NCI-H510A treated with DMSO at 0.1 percent for 48 hours (cell line): ENCODE measurements around the gene TMEM242.

Experiments used
- DNase-seq: peaks from one replicate; lab custom pipeline; 2025; lab: John Stamatoyannopoulos, UW

The TMEM242 gene

DNA sequence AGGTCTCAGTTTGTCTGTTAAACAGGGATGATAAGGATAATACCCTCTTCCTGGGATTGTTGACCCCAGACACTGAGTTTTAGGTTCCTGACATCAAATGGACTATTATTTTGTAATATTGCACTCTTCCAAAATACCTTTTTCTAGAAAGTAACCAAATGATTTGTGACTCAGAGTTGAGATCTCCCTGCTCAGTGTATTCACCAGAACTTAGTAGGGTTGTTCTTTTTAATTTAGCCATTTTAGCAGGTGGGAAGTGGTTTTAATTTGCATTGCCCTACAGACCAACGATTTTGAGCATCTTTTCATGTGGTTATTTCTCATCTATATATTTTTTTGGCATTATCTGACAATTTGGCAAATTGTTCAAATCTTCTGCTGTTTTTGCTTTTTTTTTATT lies 75.1 kb downstream of the TMEM242 start:
- DNase-seq: no peak

DNA sequence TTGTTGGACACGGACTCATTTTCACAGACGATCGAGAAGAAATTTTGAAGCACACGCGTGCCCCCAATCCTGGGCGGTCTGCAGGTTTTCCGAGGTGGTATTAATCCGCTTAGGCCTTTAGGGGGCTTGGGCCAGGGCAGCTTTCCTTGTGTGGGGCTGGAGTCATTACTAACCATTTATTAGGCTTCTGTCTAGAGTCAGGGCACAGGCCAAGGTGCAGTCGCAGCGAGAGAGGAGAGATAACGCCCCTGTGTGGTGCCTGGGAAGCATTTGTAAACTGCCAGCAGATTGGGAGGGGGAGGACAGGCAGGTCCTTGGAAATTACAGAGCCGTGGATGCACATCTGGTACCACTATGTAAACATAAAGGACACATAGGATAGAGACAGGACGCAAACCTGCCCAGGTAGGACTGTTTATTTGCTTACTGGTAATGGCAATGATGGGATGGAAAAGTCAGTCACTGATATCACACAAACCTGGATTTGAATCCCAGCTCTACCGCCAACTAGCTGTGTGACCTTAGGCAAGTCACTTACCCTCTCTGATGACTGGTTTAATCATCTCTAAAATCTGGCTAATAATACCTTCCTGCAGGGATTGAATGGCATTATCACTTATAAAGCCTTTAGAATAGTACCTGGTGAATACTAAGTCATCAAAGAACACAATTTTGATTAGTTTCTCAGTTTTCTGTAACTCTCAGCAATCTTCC lies 76.4 kb downstream of the TMEM242 start:
- DNase-seq: peak; percentile 52

DNA sequence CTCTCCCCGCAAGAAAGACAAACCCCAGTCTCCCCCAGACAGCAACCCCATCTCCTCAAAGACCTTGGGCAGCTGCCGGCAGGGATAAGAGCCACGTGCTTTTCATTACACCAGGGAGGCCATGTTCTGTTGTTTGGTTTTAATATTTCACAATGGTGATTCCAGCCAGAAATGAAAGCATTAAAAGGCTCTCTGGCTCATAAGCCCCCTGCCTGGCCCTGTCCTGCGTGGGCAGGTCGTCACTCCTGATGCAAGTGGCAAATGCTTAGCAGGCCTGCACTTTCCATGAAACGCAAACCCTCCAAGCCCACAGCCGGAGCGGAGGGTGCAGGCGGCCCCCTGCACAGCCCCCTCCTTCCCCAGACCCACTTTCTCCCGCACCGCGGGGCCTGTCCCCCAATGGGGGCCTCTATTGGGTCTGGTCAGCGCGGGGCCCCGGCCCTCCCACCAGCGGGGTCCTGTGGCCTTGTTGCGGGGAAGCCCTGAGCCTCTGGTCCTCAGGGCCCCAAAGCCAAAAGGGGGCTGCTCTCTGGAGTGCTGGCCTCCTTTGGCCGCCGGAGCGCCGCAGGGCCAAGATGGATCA lies 77.2 kb downstream of the TMEM242 start:
- no peak for DNase-seq

DNA sequence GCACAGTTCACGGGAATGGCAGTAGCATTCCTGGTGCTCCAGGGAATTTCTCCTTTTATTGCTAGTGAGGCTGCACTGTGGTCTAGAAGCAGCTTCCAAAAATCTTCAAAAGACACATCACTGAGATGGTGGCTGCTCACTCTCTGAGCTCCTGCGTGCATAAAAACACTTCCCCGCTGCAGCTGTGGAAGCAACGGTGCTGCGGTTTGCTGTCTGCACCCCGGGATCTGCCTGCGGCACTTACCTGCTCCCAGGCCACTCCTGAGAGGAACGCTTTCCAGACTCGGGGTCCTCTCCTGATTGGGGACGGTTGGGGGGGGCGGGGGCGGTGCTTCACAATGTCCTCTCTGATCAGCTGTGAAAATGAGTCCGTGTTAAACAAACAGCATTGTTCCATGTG lies 77.9 kb downstream of the TMEM242 start:
- DNase-seq: no peak

DNA sequence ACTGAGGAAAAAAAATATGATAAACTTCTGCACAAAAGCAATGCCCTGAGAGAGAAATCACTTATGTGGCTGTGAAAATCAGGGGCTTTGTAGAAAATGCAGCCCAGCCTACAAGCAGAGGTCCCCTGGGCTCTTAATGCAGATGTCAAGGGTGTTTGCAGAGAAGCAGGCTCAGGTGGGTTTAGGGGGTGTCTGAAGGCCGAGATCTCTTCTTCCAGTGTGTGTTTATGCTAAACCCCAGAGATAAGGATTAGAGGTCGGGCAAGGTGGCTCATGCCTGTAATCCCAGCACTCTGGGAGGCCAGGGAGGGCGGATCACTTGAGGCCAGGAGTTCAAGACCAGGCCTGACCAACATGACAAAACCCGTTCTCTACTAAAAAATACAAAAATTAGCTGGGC lies 78.5 kb downstream of the TMEM242 start:
- DNase-seq: no peak

DNA sequence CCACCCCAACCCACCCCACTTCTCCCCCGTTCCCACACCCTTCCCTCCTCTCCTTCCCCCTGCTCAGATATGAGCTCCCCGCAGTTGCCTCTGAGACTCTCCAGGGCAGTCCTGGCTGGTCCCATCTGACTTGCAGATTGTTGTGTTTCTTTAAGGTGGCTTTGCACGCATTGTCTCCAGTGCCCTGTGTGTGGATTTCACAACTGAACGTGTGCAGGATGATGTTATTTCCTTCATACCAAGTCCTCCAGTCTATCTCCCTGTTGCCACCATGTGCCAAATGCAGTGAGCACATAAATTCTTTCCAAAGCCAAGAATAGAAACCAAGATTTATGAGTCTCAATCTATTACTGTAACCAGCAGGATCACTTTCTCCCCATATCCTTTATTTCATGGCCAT lies 79.1 kb downstream of the TMEM242 start:
- no peak for DNase-seq

DNA sequence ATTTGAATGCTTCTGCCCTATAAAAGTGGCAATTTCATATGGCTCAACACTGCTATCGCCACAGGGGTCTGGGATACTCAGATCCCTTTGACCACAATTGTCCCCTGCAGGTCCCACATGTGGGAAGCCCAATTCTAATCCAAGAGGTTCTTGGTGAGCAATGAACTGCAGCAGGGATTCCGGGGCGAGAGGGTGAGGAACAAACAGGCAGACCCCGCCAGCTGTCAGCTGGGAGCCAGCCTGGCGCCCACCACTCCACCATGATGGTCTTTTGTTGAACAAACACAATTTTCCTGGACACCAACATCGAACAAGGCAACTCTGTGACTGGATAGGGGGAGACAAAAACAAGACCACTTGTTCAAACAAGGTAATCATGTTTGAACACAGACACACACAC lies 80.5 kb downstream of the TMEM242 start:
- no peak for DNase-seq

DNA sequence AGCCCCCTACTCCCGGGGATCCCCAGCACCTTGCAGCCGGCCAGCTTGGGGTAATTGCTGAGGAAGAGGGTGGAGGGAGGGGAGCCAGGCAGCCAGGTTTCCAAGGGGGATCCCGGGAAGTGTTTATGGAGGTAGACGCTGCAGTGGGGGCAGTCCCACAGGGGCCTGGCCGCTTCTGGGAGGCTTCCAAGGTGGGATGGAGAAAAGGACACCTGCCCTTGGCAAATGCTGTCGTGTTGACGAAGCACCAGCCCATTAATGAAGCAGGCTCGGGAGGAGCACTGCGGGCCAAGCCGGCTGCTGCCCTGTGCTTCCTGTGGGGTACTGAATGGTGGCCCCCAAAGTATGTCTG lies 82.4 kb downstream of the TMEM242 start:
- DNase-seq: no peak

DNA sequence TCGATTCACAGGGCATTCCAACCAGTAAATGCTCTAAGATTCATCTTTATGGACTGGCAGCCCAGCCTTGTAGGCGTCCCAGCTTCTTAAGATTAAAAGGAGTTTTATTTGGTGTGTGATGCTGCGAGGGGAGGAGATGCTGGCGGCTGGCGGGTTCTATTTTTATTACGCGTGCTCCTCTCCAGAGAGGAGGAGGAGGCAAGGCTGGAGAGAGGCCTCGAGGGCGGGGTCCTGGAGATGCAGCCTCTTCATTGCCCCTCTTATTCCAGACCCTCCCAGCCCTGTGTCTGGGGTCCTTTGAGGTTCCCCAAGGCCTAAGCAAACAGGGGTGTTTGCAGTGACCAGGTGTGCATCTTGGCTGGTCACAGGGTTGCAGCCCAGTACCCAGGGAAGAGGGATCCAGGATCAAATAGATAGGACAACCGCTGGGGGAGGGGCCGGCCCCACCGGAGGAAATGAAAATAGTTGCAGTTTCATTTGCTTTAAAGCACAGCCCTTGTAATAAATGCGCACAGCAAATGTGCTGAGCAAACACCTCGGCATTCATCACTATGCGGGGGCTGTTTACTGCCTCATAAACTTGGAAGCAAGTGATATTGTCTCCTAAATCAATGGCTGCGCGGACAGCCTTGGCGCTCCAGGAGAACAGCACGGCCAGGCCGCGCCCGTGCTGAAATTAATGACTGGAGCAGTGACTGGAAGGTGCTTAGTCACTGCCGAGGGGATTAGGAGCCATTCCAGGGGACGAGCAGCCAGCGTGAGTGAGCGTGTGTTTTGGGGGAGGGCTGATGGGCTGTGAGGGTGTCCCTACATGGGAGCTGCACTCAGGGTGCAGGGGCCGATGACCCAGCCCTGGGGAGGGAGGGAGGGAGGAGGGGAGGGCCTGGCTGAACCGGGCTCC lies 83.0 kb downstream of the TMEM242 start:
- peak; percentile 74 for DNase-seq

DNA sequence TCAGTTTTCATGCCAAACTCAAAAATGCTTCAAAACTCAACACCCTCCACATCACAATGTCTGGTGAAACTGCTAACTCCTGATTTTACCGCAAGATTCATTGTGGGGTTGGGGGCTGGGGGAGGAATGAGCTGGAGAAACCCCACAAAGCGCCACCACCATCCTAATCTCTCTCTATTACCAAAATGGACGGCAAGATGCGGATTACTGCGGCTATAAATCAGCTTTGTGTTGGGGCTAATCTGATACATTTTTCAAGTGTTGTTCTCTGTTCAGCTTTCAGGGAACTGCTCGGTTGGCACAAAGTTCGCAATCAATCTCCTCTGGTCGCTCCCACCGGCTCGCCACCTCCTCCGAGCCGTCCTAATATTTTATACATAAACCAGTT lies 83.7 kb downstream of the TMEM242 start:
- DNase-seq: no peak
